GM12872 (cell line): ENCODE measurements around the gene MASTL.

Experiments
- CTCF ChIP-seq: IDR thresholded peaks from 3 replicates; pipeline ENCODE4 v1.5.1; 2011; ENCODE audit warnings: low read depth, mild to moderate bottlenecking, low read length, moderate library complexity; ENCODE audit not compliant: insufficient read depth

The MASTL gene

GRCh38 chr10:27155066-27155754 is at the start of gene MASTL:
MASTL (plus strand) TSS chr10:27155352; CDS start chr10:27155427, 75 bp downstream.
- TF ChIP-seq CTCF: no peak

- no peak for TF ChIP-seq CTCF
Observed at GRCh38 chr10:27108165-27108564, 47.0 kb upstream of the MASTL start.

GRCh38 chr10:27134371-27134770 is 20.8 kb upstream of the MASTL start:
- no peak for TF ChIP-seq CTCF

GRCh38 chr10:27138277-27138676 is 16.9 kb upstream of the MASTL start:
- TF ChIP-seq CTCF: no peak

- TF ChIP-seq CTCF: no peak
Observed at GRCh38 chr10:27143686-27144085, 11.5 kb upstream of the MASTL start.

- TF ChIP-seq CTCF: no peak
Observed at GRCh38 chr10:27145937-27146336, 9.2 kb upstream of the MASTL start.

- TF ChIP-seq CTCF: no peak
Observed at GRCh38 chr10:27147701-27148100, 7.5 kb upstream of the MASTL start.
